ENCODE measurements around the gene KCNIP1.

GRCh38 chr5:170722316-170722715, 218.5 kb downstream of the KCNIP1 start:
- TF ChIP-seq ELK1 (IDR thresholded peaks at IDR 0.05; ENCODE audit: low read depth, low read length) (no peak), CTCF (IDR thresholded peaks at IDR 0.05) (no peak), HOXB5 (CRISPR knock-in tag; IDR thresholded peaks at IDR 0.05) (no peak), KDM1A (IDR thresholded peaks at IDR 0.05; ENCODE audit: low read depth) (no peak)
